LNCaP clone FGC (cell line): Measurements from ENCODE around the gene CATSPERB.
A peak's percentile ranks its signal among the peaks of the same experiment; 100 is the strongest.

ENCODE experiments used
- DNase-seq: peaks from one replicate; pipeline ENCODE4 v3.0.0-alpha.2; 2011; ENCODE audit warnings: low read depth
- H3K4me3 ChIP-seq: 2 replicates; pipeline ENCODE4 v1.5.1; 2011; ENCODE audit warnings: mild to moderate bottlenecking, low read depth, low read length, control low read depth
- TF ChIP-seq, protein P1 (sequence below): IDR thresholded peaks from 2 replicates; pipeline ENCODE4 v1.5.1; 2012; ENCODE audit warnings: mild to moderate bottlenecking; ENCODE audit not compliant: control insufficient read depth, insufficient read depth; ENCODE audit errors: extremely low read depth

CATSPERB gene

DNA sequence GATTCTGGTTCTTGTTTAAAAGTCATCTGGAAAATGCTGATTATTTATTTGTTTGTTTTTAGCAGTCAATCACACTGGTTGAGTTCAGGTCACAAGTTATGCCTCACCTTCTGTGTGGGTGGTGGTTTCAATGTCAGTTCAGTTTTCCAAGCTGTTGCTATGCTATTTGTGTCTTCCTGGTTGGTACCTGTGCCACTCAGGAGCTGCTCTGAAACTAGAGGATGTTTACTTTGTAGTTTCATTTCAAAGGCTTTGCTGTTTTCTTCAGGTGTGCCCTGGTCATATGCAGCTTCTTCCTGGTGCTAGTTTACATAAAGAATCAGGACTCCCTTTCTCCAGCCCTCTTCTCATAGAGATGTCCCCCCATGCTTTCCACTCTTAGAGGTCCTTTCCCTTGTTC is 146.0 kb downstream of the CATSPERB start:
- TF ChIP-seq, protein P1, sequence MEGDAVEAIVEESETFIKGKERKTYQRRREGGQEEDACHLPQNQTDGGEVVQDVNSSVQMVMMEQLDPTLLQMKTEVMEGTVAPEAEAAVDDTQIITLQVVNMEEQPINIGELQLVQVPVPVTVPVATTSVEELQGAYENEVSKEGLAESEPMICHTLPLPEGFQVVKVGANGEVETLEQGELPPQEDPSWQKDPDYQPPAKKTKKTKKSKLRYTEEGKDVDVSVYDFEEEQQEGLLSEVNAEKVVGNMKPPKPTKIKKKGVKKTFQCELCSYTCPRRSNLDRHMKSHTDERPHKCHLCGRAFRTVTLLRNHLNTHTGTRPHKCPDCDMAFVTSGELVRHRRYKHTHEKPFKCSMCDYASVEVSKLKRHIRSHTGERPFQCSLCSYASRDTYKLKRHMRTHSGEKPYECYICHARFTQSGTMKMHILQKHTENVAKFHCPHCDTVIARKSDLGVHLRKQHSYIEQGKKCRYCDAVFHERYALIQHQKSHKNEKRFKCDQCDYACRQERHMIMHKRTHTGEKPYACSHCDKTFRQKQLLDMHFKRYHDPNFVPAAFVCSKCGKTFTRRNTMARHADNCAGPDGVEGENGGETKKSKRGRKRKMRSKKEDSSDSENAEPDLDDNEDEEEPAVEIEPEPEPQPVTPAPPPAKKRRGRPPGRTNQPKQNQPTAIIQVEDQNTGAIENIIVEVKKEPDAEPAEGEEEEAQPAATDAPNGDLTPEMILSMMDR: no peak
- DNase-seq: peak; percentile 13
- H3K4me3 ChIP-seq: no peak overlapping the region

DNA sequence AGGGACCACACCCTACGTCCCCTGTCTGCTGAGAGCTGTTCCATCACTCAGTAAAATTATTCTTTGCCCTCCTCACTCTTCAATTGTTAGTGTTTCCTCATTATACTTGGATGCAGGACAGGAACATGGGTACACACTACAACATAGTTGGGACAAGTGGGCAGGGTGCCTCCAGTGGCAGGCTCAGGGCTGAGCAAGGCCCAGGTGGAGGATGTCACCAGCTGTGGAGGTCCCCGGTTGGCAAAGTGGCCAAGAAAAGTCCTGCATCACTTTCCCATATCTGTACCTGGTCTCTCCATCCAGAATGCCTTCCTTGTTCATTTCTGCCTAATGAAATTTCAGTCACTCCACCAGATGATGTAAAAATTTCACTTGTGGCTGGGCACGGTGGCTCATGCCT is 149.1 kb downstream of the CATSPERB start:
- H3K4me3 ChIP-seq: no peak overlapping the region
- no peak for DNase-seq
- TF ChIP-seq, protein P1: no peak

- DNase-seq: no peak
- TF ChIP-seq, protein P1: no peak
- H3K4me3 ChIP-seq: no peak overlapping the region
Observed at GRCh38 chr14:91580876-91581577, 150.9 kb downstream of the CATSPERB start.

GRCh38 chr14:91577632-91578233 is 154.2 kb downstream of the CATSPERB start:
- TF ChIP-seq, protein P1: no peak
- DNase-seq: no peak
- no peak overlapping the region for H3K4me3 ChIP-seq

DNA sequence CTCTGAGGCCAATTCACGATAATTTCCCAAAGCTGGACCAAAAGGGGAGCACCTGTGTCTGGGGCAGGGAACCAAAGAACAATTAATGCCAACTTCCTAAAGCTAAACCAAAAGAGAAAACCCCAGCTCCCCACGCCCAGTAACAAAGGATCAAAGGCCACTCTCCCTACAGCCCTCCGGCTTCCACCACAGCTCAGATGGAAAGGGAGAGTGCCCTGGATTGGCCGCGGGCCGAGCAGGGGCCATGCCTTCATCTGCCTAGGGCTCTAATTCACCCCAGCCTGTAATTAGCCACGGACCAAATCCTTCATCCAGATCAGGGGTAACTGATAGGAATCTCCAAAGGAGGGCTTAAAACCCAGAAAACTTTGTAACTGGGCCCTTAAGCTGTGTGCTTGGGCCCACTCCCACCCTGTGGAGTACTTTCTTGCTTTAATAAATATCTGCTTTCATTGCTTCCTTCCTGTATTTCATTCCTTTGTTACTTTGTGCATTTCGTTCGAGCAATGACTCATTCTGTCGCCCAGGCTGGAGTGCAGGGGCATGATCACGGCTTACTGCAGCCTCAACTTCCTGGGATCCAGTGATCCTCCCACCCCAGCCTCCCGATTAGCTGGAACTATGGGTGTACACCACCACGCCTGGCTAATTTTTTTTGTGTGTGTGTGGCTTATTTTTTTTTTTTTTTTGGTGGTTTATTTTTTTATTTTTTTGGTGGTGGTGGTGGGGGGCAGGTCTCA is 156.2 kb downstream of the CATSPERB start:
- TF ChIP-seq, protein P1: no peak
- DNase-seq: no peak

GRCh38 chr14:91573894-91574837 is 157.7 kb downstream of the CATSPERB start:
- DNase-seq: peak; percentile 27
- TF ChIP-seq, protein P1: no peak
- H3K4me3 ChIP-seq: peak overlapping the region; percentile 46

More for the DNA sequence above, 156.2 kb downstream of the CATSPERB start:
- no peak overlapping the region for H3K4me3 ChIP-seq
